Fibroblast of villous mesenchyme (primary cell): ENCODE measurements around the gene UNKL. TPM values are rescaled to one million over a fixed set of nuclear protein-coding genes. Genes with fewer than 3 reads are reported as not detected.

Experiments
- DNase-seq: peaks from one replicate; pipeline ENCODE4 v3.0.0-alpha.2; 2010; ENCODE audit warnings: low read depth
- H3K4me3 ChIP-seq: 2 replicates; pipeline ENCODE4 v1.5.1; 2011; ENCODE audit warnings: low read depth, mild to moderate bottlenecking, low read length
- CTCF ChIP-seq: IDR thresholded peaks from 2 replicates; pipeline ENCODE4 v1.5.1; 2012; ENCODE audit warnings: low read depth, mild to moderate bottlenecking, low read length; ENCODE audit not compliant: insufficient read depth
- total RNA-seq: library from RNA; depleted of rRNA; stranded (reverse); fragments of >200 nt; gene quantifications from 2 replicates; pipeline ENCODE4 v1.2.3, GENCODE V29; 2012

UNKL gene
- total RNA-seq, 1 donor = 7.8 TPM

GRCh38 chr16:1412847-1413246 is 1.7 kb downstream of the UNKL start:
- DNase-seq = no peak
- no peak overlapping the region for H3K4me3 ChIP-seq
- TF ChIP-seq CTCF = no peak

GRCh38 chr16:1408171-1408837 is 6.2 kb downstream of the UNKL start:
- peak; percentile 91 for DNase-seq
- no peak for TF ChIP-seq CTCF
- H3K4me3 ChIP-seq = peak overlapping the region; percentile 55

GRCh38 chr16:1407753-1408152 is 6.8 kb downstream of the UNKL start:
- peak; percentile 27 for DNase-seq
- no peak for TF ChIP-seq CTCF
- peak overlapping the region; percentile 45 for H3K4me3 ChIP-seq

- H3K4me3 ChIP-seq = no peak overlapping the region
- TF ChIP-seq CTCF = no peak
- DNase-seq = no peak
These were observed 10.8 kb downstream of the UNKL start for GRCh38 chr16:1403733-1404132.

GRCh38 chr16:1403036-1403435 is 11.5 kb downstream of the UNKL start:
- no peak overlapping the region for H3K4me3 ChIP-seq
- TF ChIP-seq CTCF = no peak
- no peak for DNase-seq

- no peak for TF ChIP-seq CTCF
- H3K4me3 ChIP-seq = no peak overlapping the region
- DNase-seq = no peak
These were observed 12.7 kb downstream of the UNKL start for GRCh38 chr16:1401758-1402154.
